B cell (primary cell): ENCODE results near the gene FAM81A. TPM values are rescaled to one million over a fixed set of nuclear protein-coding genes. Genes with fewer than 3 reads are reported as not detected.

Source experiments
- ATAC-seq: fragments of 200-7000 bp; cut with Tn5 transposase; one replicate; pipeline ENCODE4 v1.10.0; 2021; ENCODE audit warnings: low read depth, mild to moderate bottlenecking, moderate number of reproducible peaks, moderate library complexity
- CTCF ChIA-PET: fragments of 350-600 bp; sonication (Branson Sonifier 250); formaldehyde crosslinking; loops from one replicate; lab custom pipeline; 2021; ENCODE audit warnings: antibody characterized with exemption, inconsistent platforms; lab: Charles Lee
- POLR2A ChIA-PET: fragments of 350-600 bp; sonication (Branson Sonifier 250); formaldehyde crosslinking; loops from one replicate; lab custom pipeline; 2021; ENCODE audit warnings: antibody characterized with exemption; lab: Charles Lee
- DNase-seq: peaks from one replicate; pipeline ENCODE4 v3.0.0; 2013
- H2AFZ ChIP-seq: 2 replicates; pipeline ENCODE4 v1.6.1; 2012; ENCODE audit warnings: mild to moderate bottlenecking, low read depth, low read length; ENCODE audit not compliant: insufficient read depth, poor library complexity, severe bottlenecking
- H3K27ac ChIP-seq, 2 donors: 1 replicate in 1 of 2; 2 replicates in 1 of 2; pipeline ENCODE4 v1.5.1; 2012 to 2013; ENCODE audit warnings: low read length in 2 of 2, mild to moderate bottlenecking in 2 of 2, moderate library complexity in 1 of 2
- H3K27me3 ChIP-seq, 4 experiments: fragments of 200-600 bp in 1 of 4; sonication (generic) in 1 of 4; replicated peaks in 1 of 4; 1 replicate in 2 of 4; 2 replicates in 2 of 4; pipeline versions ENCODE4 v1.6.1 to v1.7.0; 2013 to 2016; ENCODE audit warnings: low read length in 3 of 4, mild to moderate bottlenecking in 2 of 4, mixed read lengths in 1 of 4, moderate library complexity in 1 of 4; ENCODE audit not compliant: insufficient read depth in 4 of 4, control insufficient read depth in 3 of 4; ENCODE audit errors: control extremely low read depth in 1 of 4
- H3K36me3 ChIP-seq, 2 experiments: replicated peaks in 1 of 2; 1 replicate in 1 of 2; 2 replicates in 1 of 2; pipeline versions ENCODE4 v1.6.1 to v1.7.1; 2013; ENCODE audit warnings: low read length in 1 of 2; ENCODE audit not compliant: insufficient read depth in 2 of 2, control insufficient read depth in 1 of 2; ENCODE audit errors: control extremely low read depth in 1 of 2, extremely low read depth in 1 of 2
- H3K4me1 ChIP-seq, 2 donors: fragments of 200-600 bp in 1 of 2; sonication (generic) in 1 of 2; 1 replicate in 1 of 2; 2 replicates in 1 of 2; pipeline versions ENCODE4 v1.5.1 to v1.6.1; 2013 to 2017; ENCODE audit warnings: low read length in 2 of 2; ENCODE audit not compliant: control insufficient read depth in 2 of 2, insufficient read depth in 2 of 2
- H3K4me2 ChIP-seq: replicated peaks from 2 replicates; pipeline ENCODE3; 2012; ENCODE audit warnings: mild to moderate bottlenecking, low read depth, low read length; ENCODE audit not compliant: poor library complexity, severe bottlenecking
- H3K4me3 ChIP-seq, 5 experiments: fragments of 200-600 bp in 1 of 5; sonication (generic) in 1 of 5; 1 replicate in 3 of 5; 2 replicates in 2 of 5; pipeline versions ENCODE4 v1.5.1 to v1.7.0; 2011 to 2016; ENCODE audit warnings: low read length in 4 of 5, mild to moderate bottlenecking in 4 of 5, low read depth in 2 of 5, control low read depth in 1 of 5, moderate library complexity in 1 of 5; ENCODE audit not compliant: insufficient read depth in 1 of 5; ENCODE audit errors: control extremely low read depth in 1 of 5, extremely low read depth in 1 of 5
- H3K79me2 ChIP-seq: fragments of 200-600 bp; sonication (generic); one replicate; pipeline ENCODE4 v1.6.0; 2016; ENCODE audit warnings: low read length; ENCODE audit not compliant: control insufficient read depth, insufficient read depth
- H3K9ac ChIP-seq: fragments of 200-600 bp; sonication (generic); 2 replicates; pipeline ENCODE4 v1.6.1; 2017; ENCODE audit warnings: mild to moderate bottlenecking, low read length, moderate library complexity
- H3K9me3 ChIP-seq, 3 donors: one replicate each; pipeline versions ENCODE4 v1.6.1 to v1.7.1; 2013; ENCODE audit warnings: low read length in 2 of 3; ENCODE audit not compliant: control insufficient read depth in 2 of 3, insufficient read depth in 1 of 3; ENCODE audit errors: control extremely low read depth in 1 of 3
- H4K20me1 ChIP-seq: 2 replicates; pipeline ENCODE4 v1.6.0; 2012; ENCODE audit warnings: mild to moderate bottlenecking, low read length; ENCODE audit not compliant: insufficient read depth, control insufficient read depth, poor library complexity, severe bottlenecking
- H3K27ac Mint-ChIP-seq: one replicate; pipeline ENCODE4 v1.8.0; 2021; ENCODE audit warnings: mixed read lengths
- H3K27me3 Mint-ChIP-seq: one replicate; pipeline ENCODE4 v1.8.0; 2021; ENCODE audit warnings: mixed read lengths
- H3K4me1 Mint-ChIP-seq: one replicate; pipeline ENCODE4 v1.8.0; 2021; ENCODE audit warnings: mixed read lengths
- H3K4me3 Mint-ChIP-seq: one replicate; pipeline ENCODE4 v1.8.0; 2021; ENCODE audit warnings: mixed read lengths
- H3K9me3 Mint-ChIP-seq: one replicate; pipeline ENCODE4 v1.8.0; 2022; ENCODE audit warnings: mixed read lengths; ENCODE audit not compliant: insufficient read depth
- EZH2 ChIP-seq: IDR thresholded peaks from 2 replicates; pipeline ENCODE4 v1.6.1; 2012; ENCODE audit warnings: borderline replicate concordance, low read depth, mild to moderate bottlenecking, moderate library complexity, low read length; ENCODE audit not compliant: insufficient read depth, poor library complexity, severe bottlenecking
- WGBS: methylation state at CpG from one replicate; pipeline ENCODE4 v1.1.5; 2013; ENCODE audit warnings: missing lambda C conversion rate; ENCODE audit not compliant: insufficient coverage; 5-methylcytosine and 5-hydroxymethylcytosine counted together
- intact Hi-C: fragments of 100-400 bp; cut with micrococcal nuclease; formaldehyde crosslinking; loops from one replicate; pipeline ENCODE4 v1.10.0; 2022
- polyA plus RNA-seq: library from polyadenylated mRNA; depleted of rRNA; stranded (reverse); fragments of >200 nt; gene quantifications from 2 replicates; pipeline ENCODE4 v1.2.3, GENCODE V29; 2012
- total RNA-seq, 2 donors: library from RNA; stranded (reverse); fragments of 120-200 nt in 1 of 2; gene quantifications; 1 replicate in 1 of 2; 2 replicates in 1 of 2; pipeline versions ENCODE4 v1.2.3 to v1.2.4, GENCODE V29; 2013 to 2022
- TF ChIP-seq, protein P1 (sequence below): fragments of 200-600 bp; IDR thresholded peaks from one replicate; pipeline ENCODE4 v1.8.0; 2022; ENCODE audit warnings: antibody characterized with exemption, mild to moderate bottlenecking

FAM81A gene
- total and polyA plus RNA-seq, 2 donors (not counting 1 experiment from before 2014, with no cell fraction given) = 2.0 to 3.9 TPM

DNA sequence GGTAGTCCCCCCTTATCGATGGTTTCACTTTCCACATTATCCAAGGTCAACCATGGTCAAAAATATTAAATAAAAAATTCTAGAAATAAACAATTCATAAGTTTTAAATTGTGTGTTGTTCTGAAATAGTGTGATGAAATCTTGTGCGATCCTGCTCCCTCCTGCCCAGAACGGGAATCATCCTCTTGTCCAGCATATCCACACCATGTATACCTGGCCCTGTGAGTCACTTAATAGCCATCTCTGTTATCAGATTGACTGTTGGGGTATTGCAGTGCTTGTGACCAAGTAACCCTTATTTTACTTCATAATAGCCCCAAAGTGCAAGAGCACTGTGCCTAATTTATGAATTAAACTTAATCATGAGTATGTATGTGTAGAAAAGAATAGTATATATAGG is 19.1 kb downstream of the FAM81A start:
- H3K4me2 ChIP-seq = no peak overlapping the region

DNA sequence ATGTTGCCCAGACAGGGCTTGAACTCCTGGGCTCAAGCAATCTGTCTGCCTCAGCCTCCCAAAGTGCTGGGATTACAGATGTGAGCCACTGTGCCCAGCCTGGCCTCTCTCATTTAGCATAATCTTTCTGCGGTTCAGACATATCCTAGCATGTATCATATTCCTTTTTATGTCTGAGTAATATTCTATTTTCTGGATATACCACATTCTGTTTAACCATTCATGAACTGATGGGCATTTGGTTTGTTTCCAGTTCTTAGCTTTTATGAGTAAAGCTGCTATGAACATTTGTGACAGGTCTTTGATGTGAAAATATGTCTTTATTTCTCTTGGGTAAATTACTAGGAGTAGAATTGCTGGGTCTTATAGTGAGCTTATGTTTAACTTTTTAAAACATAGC is 23.5 kb downstream of the FAM81A start:
- H3K4me1 ChIP-seq = no peaks in the 10 kb centered on the region
- H3K4me3 Mint-ChIP-seq = no peak overlapping the region
- TF ChIP-seq, protein P1, sequence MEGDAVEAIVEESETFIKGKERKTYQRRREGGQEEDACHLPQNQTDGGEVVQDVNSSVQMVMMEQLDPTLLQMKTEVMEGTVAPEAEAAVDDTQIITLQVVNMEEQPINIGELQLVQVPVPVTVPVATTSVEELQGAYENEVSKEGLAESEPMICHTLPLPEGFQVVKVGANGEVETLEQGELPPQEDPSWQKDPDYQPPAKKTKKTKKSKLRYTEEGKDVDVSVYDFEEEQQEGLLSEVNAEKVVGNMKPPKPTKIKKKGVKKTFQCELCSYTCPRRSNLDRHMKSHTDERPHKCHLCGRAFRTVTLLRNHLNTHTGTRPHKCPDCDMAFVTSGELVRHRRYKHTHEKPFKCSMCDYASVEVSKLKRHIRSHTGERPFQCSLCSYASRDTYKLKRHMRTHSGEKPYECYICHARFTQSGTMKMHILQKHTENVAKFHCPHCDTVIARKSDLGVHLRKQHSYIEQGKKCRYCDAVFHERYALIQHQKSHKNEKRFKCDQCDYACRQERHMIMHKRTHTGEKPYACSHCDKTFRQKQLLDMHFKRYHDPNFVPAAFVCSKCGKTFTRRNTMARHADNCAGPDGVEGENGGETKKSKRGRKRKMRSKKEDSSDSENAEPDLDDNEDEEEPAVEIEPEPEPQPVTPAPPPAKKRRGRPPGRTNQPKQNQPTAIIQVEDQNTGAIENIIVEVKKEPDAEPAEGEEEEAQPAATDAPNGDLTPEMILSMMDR = no peak
- TF ChIP-seq EZH2 = no peak
- H3K27me3 Mint-ChIP-seq = no peaks in the 10 kb centered on the region
- no peaks in the 10 kb centered on the region for H3K9me3 Mint-ChIP-seq
- DNase-seq = no peak
- no peak overlapping the region for H3K4me2 ChIP-seq
- H3K4me3 ChIP-seq = no peak overlapping the region
- no peaks in the 10 kb centered on the region for H3K4me1 Mint-ChIP-seq
- H3K79me2 ChIP-seq = no peaks in the 10 kb centered on the region
- peaks cover 0 to 10% (median 2%) of the 10 kb centered on the region in 3 donors for H3K9me3 ChIP-seq
- ChIA-PET CTCF (no interaction called here), POLR2A (no interaction called here)
- WGBS = no CpG with 5 or more reads among the region's 1 CpG
- no peak overlapping the region for H3K9ac ChIP-seq
- H3K36me3 ChIP-seq = no peaks in the 10 kb centered on the region
- no peak overlapping the region for H3K27ac Mint-ChIP-seq
- intact Hi-C loops = no loop called here
- no peaks in the 10 kb centered on the region for H3K27me3 ChIP-seq
- no peak overlapping the region for H3K27ac ChIP-seq
- H2AFZ ChIP-seq = no peak overlapping the region
- ATAC-seq = no peak
- H4K20me1 ChIP-seq = no peaks in the 10 kb centered on the region

More for the DNA sequence above, 19.1 kb downstream of the FAM81A start:
- H3K27ac ChIP-seq = no peak overlapping the region
- no peak overlapping the region for H2AFZ ChIP-seq
- H3K36me3 ChIP-seq = no peaks in the 10 kb centered on the region
- DNase-seq (no peak), ATAC-seq (no peak)
- WGBS = no CpG with 5 or more reads among the region's 3 CpGs
- H3K27ac Mint-ChIP-seq = no peak overlapping the region
- no peak overlapping the region for H3K4me3 Mint-ChIP-seq
- H3K27me3 ChIP-seq = no peaks in the 10 kb centered on the region
- POLR2A ChIA-PET = no interaction called here
- no peak overlapping the region for H3K4me3 ChIP-seq
- no peaks in the 10 kb centered on the region for H3K4me1 Mint-ChIP-seq
- peaks cover 0 to 12% (median 0%) of the 10 kb centered on the region in 3 donors for H3K9me3 ChIP-seq
- intact Hi-C loops = no loop called here
- no peaks in the 10 kb centered on the region for H3K79me2 ChIP-seq
- no peak for TF ChIP-seq EZH2
- TF ChIP-seq, protein P1 = no peak
- no peaks in the 10 kb centered on the region for H3K9me3 Mint-ChIP-seq
- H4K20me1 ChIP-seq = no peaks in the 10 kb centered on the region
- H3K9ac ChIP-seq = no peak overlapping the region
- CTCF ChIA-PET = interaction anchor here (1.3 kb wide), 1 partner anchor 210 kb away, joined by 3 read pairs; no protein-coding TSS in a partner anchor
- no peaks in the 10 kb centered on the region for H3K27me3 Mint-ChIP-seq
- no peaks in the 10 kb centered on the region for H3K4me1 ChIP-seq
